HCT116 (cell line): ENCODE measurements around the gene CBLB. TPM values are rescaled to one million over a fixed set of nuclear protein-coding genes. Genes with fewer than 3 reads are reported as not detected.

Source experiments
- ATAC-seq: fragments of 200-7000 bp; cut with Tn5 transposase; 2 replicates; pipeline ENCODE4 v1.9.1; 2020; ENCODE audit warnings: mild to moderate bottlenecking, moderate library complexity
- BruUV-seq: library from RNA; stranded (reverse); fragments of 400-500 nt; replicated peaks from 2 replicates; lab custom pipeline; 2021; lab: Mats Ljungman, UMichigan
- CTCF ChIA-PET: fragments of 300-600 bp; sonication (Branson Sonifier 250); formaldehyde crosslinking; loops from one replicate; lab custom pipeline; 2021; ENCODE audit warnings: antibody characterized with exemption; lab: Charles Lee
- POLR2A ChIA-PET: fragments of 300-600, 350-600 bp; sonication (Branson Sonifier 250); formaldehyde crosslinking; loops from one replicate; lab custom pipeline; 2021; ENCODE audit warnings: antibody characterized with exemption; lab: Charles Lee
- RAD21 ChIA-PET, 2 experiments: fragments of 300-600 bp; sonication (Branson Sonifier 250); formaldehyde crosslinking; loops; one replicate each; lab custom pipeline; 2023; ENCODE audit warnings: low total read pairs in 2 of 2; ENCODE audit not compliant: uncharacterized antibody in 2 of 2, unreplicated experiment in 2 of 2, low non-redundant PET in 1 of 2; lab: Charles Lee
- DNase-seq: peaks from one replicate; pipeline ENCODE4 v3.0.0-alpha.2; 2010; ENCODE audit warnings: low read depth, low spot score
- H2AFZ ChIP-seq: fragments of 200-600 bp; shearing (Covaris generic), sonication (generic); 2 replicates; pipeline ENCODE4 v1.6.1; 2017; ENCODE audit warnings: low read depth, mixed run types, mixed read lengths, antibody characterized with exemption, low read length; ENCODE audit not compliant: poor library complexity, severe bottlenecking
- H3K27ac ChIP-seq: 2 replicates; pipeline ENCODE4 v1.5.1; 2012; ENCODE audit warnings: low read depth, low read length
- H3K27me3 ChIP-seq: fragments of 200-600 bp; sonication (generic); 2 replicates; pipeline ENCODE4 v1.6.1; 2016; ENCODE audit warnings: mixed run types, low read length, mixed read lengths; ENCODE audit not compliant: insufficient read depth
- H3K36me3 ChIP-seq, 2 experiments: fragments of 200-500 bp in 1 of 2; fragments of 200-600 bp in 1 of 2; sonication (Bioruptor generic) in 1 of 2; sonication (generic) in 1 of 2; 2 replicates each; pipeline versions ENCODE4 v1.5.1 to v1.6.1; 2014 to 2016; ENCODE audit warnings: low read length in 2 of 2, inconsistent platforms in 1 of 2, mixed read lengths in 1 of 2, mixed run types in 1 of 2; ENCODE audit not compliant: insufficient read depth in 2 of 2, control insufficient read depth in 1 of 2
- H3K4me1 ChIP-seq, 2 experiments: fragments of 200-600 bp in 1 of 2; sonication (generic) in 1 of 2; 2 replicates each; pipeline versions ENCODE4 v1.5.1 to v1.6.1; 2012 to 2017; ENCODE audit warnings: low read length in 2 of 2, inconsistent platforms in 1 of 2, mild to moderate bottlenecking in 1 of 2, mixed read lengths in 1 of 2, mixed run types in 1 of 2, moderate library complexity in 1 of 2; ENCODE audit not compliant: insufficient read depth in 2 of 2, control insufficient read depth in 1 of 2
- H3K4me2 ChIP-seq: fragments of 200-600 bp; sonication (generic); 2 replicates; pipeline ENCODE4 v1.6.1; 2017; ENCODE audit warnings: mixed run types, low read length, mixed read lengths
- H3K4me3 ChIP-seq, 2 experiments: fragments of 200-600 bp in 1 of 2; sonication (generic) in 1 of 2; replicated peaks in 1 of 2; 2 replicates each; pipeline ENCODE4 v1.5.1; 2011 to 2016; ENCODE audit warnings: low read length in 2 of 2, control low read depth in 1 of 2, low read depth in 1 of 2, mild to moderate bottlenecking in 1 of 2, mixed read lengths in 1 of 2, mixed run types in 1 of 2
- H3K79me2 ChIP-seq: fragments of 200-600 bp; sonication (generic); 2 replicates; pipeline ENCODE4 v1.6.1; 2017; ENCODE audit warnings: mild to moderate bottlenecking, mixed run types, low read length, moderate library complexity, mixed read lengths; ENCODE audit not compliant: insufficient read depth
- H3K9ac ChIP-seq: fragments of 200-600 bp; sonication (generic); 2 replicates; pipeline ENCODE4 v1.6.1; 2016; ENCODE audit warnings: low read length, mixed read lengths
- H3K9me2 ChIP-seq: fragments of 200-600 bp; sonication (generic), shearing (Covaris generic); 2 replicates; pipeline ENCODE4 v1.6.1; 2017; ENCODE audit warnings: mixed run types, mild to moderate bottlenecking, moderate library complexity; ENCODE audit not compliant: insufficient read depth
- H3K9me3 ChIP-seq, 2 experiments: fragments of 200-500 bp in 1 of 2; fragments of 200-600 bp in 1 of 2; sonication (Bioruptor generic) in 1 of 2; sonication (generic) in 1 of 2; 2 replicates each; pipeline ENCODE4 v1.6.1; 2014 to 2017; ENCODE audit warnings: low read length in 2 of 2, mixed read lengths in 2 of 2, inconsistent platforms in 1 of 2, low read depth in 1 of 2, mild to moderate bottlenecking in 1 of 2, mixed run types in 1 of 2, moderate library complexity in 1 of 2; ENCODE audit not compliant: control insufficient read depth in 1 of 2, insufficient read depth in 1 of 2
- H4K20me1 ChIP-seq: fragments of 200-600 bp; sonication (generic), shearing (Covaris generic); 2 replicates; pipeline ENCODE4 v1.6.1; 2017; ENCODE audit warnings: mixed run types, mild to moderate bottlenecking, moderate library complexity; ENCODE audit not compliant: insufficient read depth
- ATF3 ChIP-seq: IDR thresholded peaks from 2 replicates; pipeline ENCODE4 v1.6.1; 2012
- ELF1 ChIP-seq: IDR thresholded peaks from 2 replicates; pipeline ENCODE4 v1.6.1; 2012; ENCODE audit warnings: low read depth, borderline replicate concordance
- EZH2phosphoT487 ChIP-seq: fragments of 200-600 bp; IDR thresholded peaks from 2 replicates; pipeline ENCODE4 v1.6.1; 2018; ENCODE audit warnings: antibody characterized with exemption, borderline replicate concordance
- JUND ChIP-seq: IDR thresholded peaks from 2 replicates; pipeline ENCODE4 v1.6.1; 2012
- POLR2A ChIP-seq: IDR thresholded peaks from 2 replicates; pipeline ENCODE4 v1.7.0; 2011; ENCODE audit warnings: borderline replicate concordance; ENCODE audit not compliant: insufficient read depth, insufficient read length; ENCODE audit errors: extremely low read depth
- RAD21 ChIP-seq: IDR thresholded peaks from 2 replicates; pipeline ENCODE4 v1.6.1; 2012; ENCODE audit warnings: low read depth, mild to moderate bottlenecking
- TCF7L2 ChIP-seq: IDR thresholded peaks from 2 replicates; pipeline ENCODE4 v1.7.0; 2011; ENCODE audit warnings: borderline replicate concordance, inconsistent platforms; ENCODE audit not compliant: insufficient read depth, insufficient read length; ENCODE audit errors: extremely low read depth
- ZFX ChIP-seq: fragments of 450-650 bp; IDR thresholded peaks from 2 replicates; pipeline ENCODE4 v1.6.1; 2017
- intact Hi-C: fragments of 100-400 bp; cut with micrococcal nuclease; formaldehyde crosslinking; loops from 2 replicates; pipeline ENCODE4 v1.10.0; 2022
- total RNA-seq: library from RNA; stranded (reverse); gene quantifications from one replicate; pipeline ENCODE4 v1.2.1, GENCODE V29; 2021; ENCODE audit not compliant: unreplicated experiment
- TF ChIP-seq, protein P1 (sequence below), 3 experiments: fragments of 200-600 bp in 1 of 3; sonication (generic) in 1 of 3; IDR thresholded peaks in 2 of 3; conservative IDR thresholded peaks in 1 of 3; 2 replicates each; pipeline ENCODE4 v1.5.1; 2012 to 2017; ENCODE audit warnings: low read depth in 2 of 3, low read length in 2 of 3, antibody characterized with exemption in 1 of 3, borderline replicate concordance in 1 of 3, control low read depth in 1 of 3, mild to moderate bottlenecking in 1 of 3, mixed read lengths in 1 of 3, mixed run types in 1 of 3, moderate library complexity in 1 of 3; ENCODE audit not compliant: insufficient read depth in 1 of 3
- TF ChIP-seq, protein P2 (sequence below): IDR thresholded peaks from 2 replicates; pipeline ENCODE4 v1.6.1; 2012; ENCODE audit warnings: low read depth

The CBLB gene
- total RNA-seq, 1 experiment from 2014 or later = 10.4 TPM

DNA sequence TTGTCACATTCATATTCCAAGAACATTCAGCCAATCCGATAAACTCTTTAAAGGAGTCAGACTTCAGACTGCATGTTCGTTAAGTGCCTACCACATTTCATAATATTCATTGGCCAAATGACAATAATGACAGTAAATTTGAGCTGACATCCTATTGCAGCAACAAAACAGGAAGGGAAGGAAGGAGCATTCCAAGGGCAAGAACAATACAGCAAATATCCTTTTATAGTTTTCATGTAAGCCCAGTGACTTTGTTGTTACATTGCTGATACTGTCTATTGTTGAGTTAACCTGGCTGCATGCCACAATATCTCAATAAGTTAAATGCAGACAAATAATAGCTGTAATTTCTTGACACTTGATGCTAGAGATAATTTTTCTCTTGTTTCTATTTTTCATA, 16.4 kb upstream of the CBLB start:
- ChIA-PET CTCF (no interaction called here), POLR2A (no interaction called here), RAD21 (no interaction called here)
- Histone ChIP-seq H3K4me3 (no peak overlapping the region), H3K4me2 (no peak overlapping the region), H3K9me2 (no peaks in the 10 kb centered on the region), H3K27ac (no peak overlapping the region), H3K4me1 (no peaks in the 10 kb centered on the region), H3K36me3 (no peaks in the 10 kb centered on the region), H3K27me3 (no peaks in the 10 kb centered on the region), H3K79me2 (no peaks in the 10 kb centered on the region), H3K9me3 (no peaks in the 10 kb centered on the region), H3K9ac (no peak overlapping the region), H2AFZ (no peak overlapping the region), H4K20me1 (no peaks in the 10 kb centered on the region)
- BruUV-seq = no TSS peak
- TF ChIP-seq, protein P1, sequence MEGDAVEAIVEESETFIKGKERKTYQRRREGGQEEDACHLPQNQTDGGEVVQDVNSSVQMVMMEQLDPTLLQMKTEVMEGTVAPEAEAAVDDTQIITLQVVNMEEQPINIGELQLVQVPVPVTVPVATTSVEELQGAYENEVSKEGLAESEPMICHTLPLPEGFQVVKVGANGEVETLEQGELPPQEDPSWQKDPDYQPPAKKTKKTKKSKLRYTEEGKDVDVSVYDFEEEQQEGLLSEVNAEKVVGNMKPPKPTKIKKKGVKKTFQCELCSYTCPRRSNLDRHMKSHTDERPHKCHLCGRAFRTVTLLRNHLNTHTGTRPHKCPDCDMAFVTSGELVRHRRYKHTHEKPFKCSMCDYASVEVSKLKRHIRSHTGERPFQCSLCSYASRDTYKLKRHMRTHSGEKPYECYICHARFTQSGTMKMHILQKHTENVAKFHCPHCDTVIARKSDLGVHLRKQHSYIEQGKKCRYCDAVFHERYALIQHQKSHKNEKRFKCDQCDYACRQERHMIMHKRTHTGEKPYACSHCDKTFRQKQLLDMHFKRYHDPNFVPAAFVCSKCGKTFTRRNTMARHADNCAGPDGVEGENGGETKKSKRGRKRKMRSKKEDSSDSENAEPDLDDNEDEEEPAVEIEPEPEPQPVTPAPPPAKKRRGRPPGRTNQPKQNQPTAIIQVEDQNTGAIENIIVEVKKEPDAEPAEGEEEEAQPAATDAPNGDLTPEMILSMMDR (IDR thresholded peaks at IDR 0.05 in 2 of 3, conservative IDR thresholded peaks at IDR 0.05 in 1 of 3; ENCODE audit: borderline replicate concordance in 1 of 3, insufficient read depth in 1 of 3, low read depth in 2 of 3, low read length in 2 of 3) = no peak
- TF ChIP-seq TCF7L2 (no peak), EZH2phosphoT487 (no peak)
- intact Hi-C loops = no loop called here
- ATAC-seq (no peak), DNase-seq (no peak)

GRCh38 chr3:105883798-105884377, 15.1 kb upstream of the CBLB start:
- POLR2A ChIA-PET = no interaction called here
- no peak for DNase-seq
- Histone ChIP-seq H3K4me3 (no peak overlapping the region), H4K20me1 (no peaks in the 10 kb centered on the region), H3K4me1 (no peaks in the 10 kb centered on the region), H3K27ac (no peak overlapping the region), H2AFZ (no peak overlapping the region), H3K4me2 (no peak overlapping the region), H3K27me3 (no peaks in the 10 kb centered on the region), H3K36me3 (no peaks in the 10 kb centered on the region), H3K9ac (no peak overlapping the region), H3K9me3 (no peaks in the 10 kb centered on the region), H3K9me2 (no peaks in the 10 kb centered on the region), H3K79me2 (no peaks in the 10 kb centered on the region)
- no TSS peak for BruUV-seq
- RAD21 ChIA-PET = no interaction called here
- intact Hi-C loops = no loop called here
- no peak for ATAC-seq
- CTCF ChIA-PET = no interaction called here
- no peak for TF ChIP-seq POLR2A
- TF ChIP-seq ZFX = no peak
- no peak for TF ChIP-seq ELF1
- no peak for TF ChIP-seq JUND
- no peak for TF ChIP-seq RAD21
- TF ChIP-seq, protein P2, sequence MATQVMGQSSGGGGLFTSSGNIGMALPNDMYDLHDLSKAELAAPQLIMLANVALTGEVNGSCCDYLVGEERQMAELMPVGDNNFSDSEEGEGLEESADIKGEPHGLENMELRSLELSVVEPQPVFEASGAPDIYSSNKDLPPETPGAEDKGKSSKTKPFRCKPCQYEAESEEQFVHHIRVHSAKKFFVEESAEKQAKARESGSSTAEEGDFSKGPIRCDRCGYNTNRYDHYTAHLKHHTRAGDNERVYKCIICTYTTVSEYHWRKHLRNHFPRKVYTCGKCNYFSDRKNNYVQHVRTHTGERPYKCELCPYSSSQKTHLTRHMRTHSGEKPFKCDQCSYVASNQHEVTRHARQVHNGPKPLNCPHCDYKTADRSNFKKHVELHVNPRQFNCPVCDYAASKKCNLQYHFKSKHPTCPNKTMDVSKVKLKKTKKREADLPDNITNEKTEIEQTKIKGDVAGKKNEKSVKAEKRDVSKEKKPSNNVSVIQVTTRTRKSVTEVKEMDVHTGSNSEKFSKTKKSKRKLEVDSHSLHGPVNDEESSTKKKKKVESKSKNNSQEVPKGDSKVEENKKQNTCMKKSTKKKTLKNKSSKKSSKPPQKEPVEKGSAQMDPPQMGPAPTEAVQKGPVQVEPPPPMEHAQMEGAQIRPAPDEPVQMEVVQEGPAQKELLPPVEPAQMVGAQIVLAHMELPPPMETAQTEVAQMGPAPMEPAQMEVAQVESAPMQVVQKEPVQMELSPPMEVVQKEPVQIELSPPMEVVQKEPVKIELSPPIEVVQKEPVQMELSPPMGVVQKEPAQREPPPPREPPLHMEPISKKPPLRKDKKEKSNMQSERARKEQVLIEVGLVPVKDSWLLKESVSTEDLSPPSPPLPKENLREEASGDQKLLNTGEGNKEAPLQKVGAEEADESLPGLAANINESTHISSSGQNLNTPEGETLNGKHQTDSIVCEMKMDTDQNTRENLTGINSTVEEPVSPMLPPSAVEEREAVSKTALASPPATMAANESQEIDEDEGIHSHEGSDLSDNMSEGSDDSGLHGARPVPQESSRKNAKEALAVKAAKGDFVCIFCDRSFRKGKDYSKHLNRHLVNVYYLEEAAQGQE = no peak
- TF ChIP-seq ATF3 = no peak
